ENCODE data around the gene IGFL1. TPM values are rescaled to one million over a fixed set of nuclear protein-coding genes. Genes with fewer than 3 reads are reported as not detected.

Gene IGFL1
- total RNA-seq (2014; rRNA removed; shearing (Covaris generic)) (not detected in 2 replicates), polyA plus RNA-seq (2016; fragmentation: Nextera tagmentation; extraction: Ambion mirVana) (not detected in 2 replicates)
- long read RNA-seq: 0 reads

DNA sequence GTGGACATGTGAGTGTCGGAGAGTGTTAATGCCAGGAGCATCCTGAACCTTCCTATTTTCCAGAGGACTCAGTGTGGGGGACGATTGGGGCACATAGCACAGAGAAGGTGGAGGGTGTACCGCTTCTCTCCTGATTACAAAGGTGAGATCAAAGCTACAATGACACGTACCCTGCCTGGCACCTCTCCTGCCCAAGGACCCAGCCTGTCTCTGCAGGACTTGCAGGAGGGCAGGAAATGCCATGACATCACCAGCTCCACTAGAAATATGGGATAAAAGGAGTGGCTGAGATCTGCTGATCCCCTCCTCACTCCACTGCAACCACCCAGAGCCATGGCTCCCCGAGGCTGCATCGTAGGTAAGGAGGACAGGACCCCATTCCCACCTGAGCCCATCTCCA is at the start of gene IGFL1:
IGFL1 (plus strand) TSS at position 301 of the 400 bp plus-strand sequence; CDS start at position 334, 33 bp downstream.
- DNase-seq (ENCODE audit: low spot score) (no peak), ATAC-seq (no peak)
- Histone ChIP-seq H3K9me2 (ENCODE audit: insufficient read depth) (no peaks in the 10 kb centered on the region), H3K4me3 (no peak within 1 kb of the TSS), H2AFZ (no peak within 1 kb of the TSS), H3K4me2 (no peak within 1 kb of the TSS), H3K36me3 (ENCODE audit: insufficient read depth) (no peaks in the 10 kb centered on the region), H3F3A (replicated peaks; ENCODE audit: low read depth) (no peaks in the 10 kb centered on the region), H3K27me3 (ENCODE audit: insufficient read depth) (no peaks in the 10 kb centered on the region), H3K79me2 (replicated peaks; ENCODE audit: insufficient read depth) (no peaks in the 10 kb centered on the region), H3K27ac (ENCODE audit: low read depth) (no peak within 1 kb of the TSS), H3K4me1 (ENCODE audit: insufficient read depth) (no peaks in the 10 kb centered on the region), H4K20me1 (replicated peaks; ENCODE audit: insufficient read depth) (no peaks in the 10 kb centered on the region)
- Mint-ChIP-seq H3K9me3 (no peaks in the 10 kb centered on the region), H3K36me3 (ENCODE audit: low read depth) (no peaks in the 10 kb centered on the region), H3K27me3 (ENCODE audit: insufficient read depth, low read depth, poor library complexity) (peaks cover 10% of the 10 kb centered on the region), H3K4me1 (no peaks in the 10 kb centered on the region), H3K4me3 (no peak within 1 kb of the TSS), H3K27ac (no peak within 1 kb of the TSS)
- no peak for TF ChIP-seq EZH2 (IDR thresholded peaks at IDR 0.05; ENCODE audit: low read depth, unreplicated experiment)
- no peak for TF ChIP-seq ZNF114 (CRISPR knock-in tag; IDR thresholded peaks at IDR 0.05)
- TF ChIP-seq, protein P1, sequence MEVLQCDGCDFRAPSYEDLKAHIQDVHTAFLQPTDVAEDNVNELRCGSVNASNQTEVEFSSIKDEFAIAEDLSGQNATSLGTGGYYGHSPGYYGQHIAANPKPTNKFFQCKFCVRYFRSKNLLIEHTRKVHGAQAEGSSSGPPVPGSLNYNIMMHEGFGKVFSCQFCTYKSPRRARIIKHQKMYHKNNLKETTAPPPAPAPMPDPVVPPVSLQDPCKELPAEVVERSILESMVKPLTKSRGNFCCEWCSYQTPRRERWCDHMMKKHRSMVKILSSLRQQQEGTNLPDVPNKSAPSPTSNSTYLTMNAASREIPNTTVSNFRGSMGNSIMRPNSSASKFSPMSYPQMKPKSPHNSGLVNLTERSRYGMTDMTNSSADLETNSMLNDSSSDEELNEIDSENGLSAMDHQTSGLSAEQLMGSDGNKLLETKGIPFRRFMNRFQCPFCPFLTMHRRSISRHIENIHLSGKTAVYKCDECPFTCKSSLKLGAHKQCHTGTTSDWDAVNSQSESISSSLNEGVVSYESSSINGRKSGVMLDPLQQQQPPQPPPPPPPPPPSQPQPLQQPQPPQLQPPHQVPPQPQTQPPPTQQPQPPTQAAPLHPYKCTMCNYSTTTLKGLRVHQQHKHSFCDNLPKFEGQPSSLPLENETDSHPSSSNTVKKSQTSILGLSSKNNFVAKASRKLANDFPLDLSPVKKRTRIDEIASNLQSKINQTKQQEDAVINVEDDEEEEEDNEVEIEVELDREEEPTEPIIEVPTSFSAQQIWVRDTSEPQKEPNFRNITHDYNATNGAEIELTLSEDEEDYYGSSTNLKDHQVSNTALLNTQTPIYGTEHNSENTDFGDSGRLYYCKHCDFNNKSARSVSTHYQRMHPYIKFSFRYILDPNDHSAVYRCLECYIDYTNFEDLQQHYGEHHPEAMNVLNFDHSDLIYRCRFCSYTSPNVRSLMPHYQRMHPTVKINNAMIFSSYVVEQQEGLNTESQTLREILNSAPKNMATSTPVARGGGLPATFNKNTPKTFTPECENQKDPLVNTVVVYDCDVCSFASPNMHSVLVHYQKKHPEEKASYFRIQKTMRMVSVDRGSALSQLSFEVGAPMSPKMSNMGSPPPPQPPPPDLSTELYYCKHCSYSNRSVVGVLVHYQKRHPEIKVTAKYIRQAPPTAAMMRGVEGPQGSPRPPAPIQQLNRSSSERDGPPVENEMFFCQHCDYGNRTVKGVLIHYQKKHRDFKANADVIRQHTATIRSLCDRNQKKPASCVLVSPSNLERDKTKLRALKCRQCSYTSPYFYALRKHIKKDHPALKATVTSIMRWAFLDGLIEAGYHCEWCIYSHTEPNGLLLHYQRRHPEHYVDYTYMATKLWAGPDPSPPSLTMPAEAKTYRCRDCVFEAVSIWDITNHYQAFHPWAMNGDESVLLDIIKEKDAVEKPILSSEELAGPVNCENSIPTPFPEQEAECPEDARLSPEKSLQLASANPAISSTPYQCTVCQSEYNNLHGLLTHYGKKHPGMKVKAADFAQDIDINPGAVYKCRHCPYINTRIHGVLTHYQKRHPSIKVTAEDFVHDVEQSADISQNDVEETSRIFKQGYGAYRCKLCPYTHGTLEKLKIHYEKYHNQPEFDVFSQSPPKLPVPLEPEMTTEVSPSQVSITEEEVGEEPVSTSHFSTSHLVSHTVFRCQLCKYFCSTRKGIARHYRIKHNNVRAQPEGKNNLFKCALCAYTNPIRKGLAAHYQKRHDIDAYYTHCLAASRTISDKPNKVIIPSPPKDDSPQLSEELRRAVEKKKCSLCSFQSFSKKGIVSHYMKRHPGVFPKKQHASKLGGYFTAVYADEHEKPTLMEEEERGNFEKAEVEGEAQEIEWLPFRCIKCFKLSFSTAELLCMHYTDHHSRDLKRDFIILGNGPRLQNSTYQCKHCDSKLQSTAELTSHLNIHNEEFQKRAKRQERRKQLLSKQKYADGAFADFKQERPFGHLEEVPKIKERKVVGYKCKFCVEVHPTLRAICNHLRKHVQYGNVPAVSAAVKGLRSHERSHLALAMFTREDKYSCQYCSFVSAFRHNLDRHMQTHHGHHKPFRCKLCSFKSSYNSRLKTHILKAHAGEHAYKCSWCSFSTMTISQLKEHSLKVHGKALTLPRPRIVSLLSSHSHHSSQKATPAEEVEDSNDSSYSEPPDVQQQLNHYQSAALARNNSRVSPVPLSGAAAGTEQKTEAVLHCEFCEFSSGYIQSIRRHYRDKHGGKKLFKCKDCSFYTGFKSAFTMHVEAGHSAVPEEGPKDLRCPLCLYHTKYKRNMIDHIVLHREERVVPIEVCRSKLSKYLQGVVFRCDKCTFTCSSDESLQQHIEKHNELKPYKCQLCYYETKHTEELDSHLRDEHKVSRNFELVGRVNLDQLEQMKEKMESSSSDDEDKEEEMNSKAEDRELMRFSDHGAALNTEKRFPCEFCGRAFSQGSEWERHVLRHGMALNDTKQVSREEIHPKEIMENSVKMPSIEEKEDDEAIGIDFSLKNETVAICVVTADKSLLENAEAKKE (CRISPR knock-in tag; IDR thresholded peaks at IDR 0.05): no peak
- TF ChIP-seq, protein P2, sequence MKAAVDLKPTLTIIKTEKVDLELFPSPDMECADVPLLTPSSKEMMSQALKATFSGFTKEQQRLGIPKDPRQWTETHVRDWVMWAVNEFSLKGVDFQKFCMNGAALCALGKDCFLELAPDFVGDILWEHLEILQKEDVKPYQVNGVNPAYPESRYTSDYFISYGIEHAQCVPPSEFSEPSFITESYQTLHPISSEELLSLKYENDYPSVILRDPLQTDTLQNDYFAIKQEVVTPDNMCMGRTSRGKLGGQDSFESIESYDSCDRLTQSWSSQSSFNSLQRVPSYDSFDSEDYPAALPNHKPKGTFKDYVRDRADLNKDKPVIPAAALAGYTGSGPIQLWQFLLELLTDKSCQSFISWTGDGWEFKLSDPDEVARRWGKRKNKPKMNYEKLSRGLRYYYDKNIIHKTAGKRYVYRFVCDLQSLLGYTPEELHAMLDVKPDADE (IDR thresholded peaks at IDR 0.05): no peak
- no peak for TF ChIP-seq JUNB (IDR thresholded peaks at IDR 0.05; ENCODE audit: unreplicated experiment)
- TF ChIP-seq STAT1 (IDR thresholded peaks at IDR 0.05; ENCODE audit: unreplicated experiment): no peak
- no peak for TF ChIP-seq NANOG (IDR thresholded peaks at IDR 0.05; ENCODE audit: borderline replicate concordance)
- TF ChIP-seq EZH2phosphoT487 (IDR thresholded peaks at IDR 0.05; ENCODE audit: unreplicated experiment): no peak
- TF ChIP-seq, protein P3, sequence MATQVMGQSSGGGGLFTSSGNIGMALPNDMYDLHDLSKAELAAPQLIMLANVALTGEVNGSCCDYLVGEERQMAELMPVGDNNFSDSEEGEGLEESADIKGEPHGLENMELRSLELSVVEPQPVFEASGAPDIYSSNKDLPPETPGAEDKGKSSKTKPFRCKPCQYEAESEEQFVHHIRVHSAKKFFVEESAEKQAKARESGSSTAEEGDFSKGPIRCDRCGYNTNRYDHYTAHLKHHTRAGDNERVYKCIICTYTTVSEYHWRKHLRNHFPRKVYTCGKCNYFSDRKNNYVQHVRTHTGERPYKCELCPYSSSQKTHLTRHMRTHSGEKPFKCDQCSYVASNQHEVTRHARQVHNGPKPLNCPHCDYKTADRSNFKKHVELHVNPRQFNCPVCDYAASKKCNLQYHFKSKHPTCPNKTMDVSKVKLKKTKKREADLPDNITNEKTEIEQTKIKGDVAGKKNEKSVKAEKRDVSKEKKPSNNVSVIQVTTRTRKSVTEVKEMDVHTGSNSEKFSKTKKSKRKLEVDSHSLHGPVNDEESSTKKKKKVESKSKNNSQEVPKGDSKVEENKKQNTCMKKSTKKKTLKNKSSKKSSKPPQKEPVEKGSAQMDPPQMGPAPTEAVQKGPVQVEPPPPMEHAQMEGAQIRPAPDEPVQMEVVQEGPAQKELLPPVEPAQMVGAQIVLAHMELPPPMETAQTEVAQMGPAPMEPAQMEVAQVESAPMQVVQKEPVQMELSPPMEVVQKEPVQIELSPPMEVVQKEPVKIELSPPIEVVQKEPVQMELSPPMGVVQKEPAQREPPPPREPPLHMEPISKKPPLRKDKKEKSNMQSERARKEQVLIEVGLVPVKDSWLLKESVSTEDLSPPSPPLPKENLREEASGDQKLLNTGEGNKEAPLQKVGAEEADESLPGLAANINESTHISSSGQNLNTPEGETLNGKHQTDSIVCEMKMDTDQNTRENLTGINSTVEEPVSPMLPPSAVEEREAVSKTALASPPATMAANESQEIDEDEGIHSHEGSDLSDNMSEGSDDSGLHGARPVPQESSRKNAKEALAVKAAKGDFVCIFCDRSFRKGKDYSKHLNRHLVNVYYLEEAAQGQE (IDR thresholded peaks at IDR 0.05; ENCODE audit: unreplicated experiment): no peak
- no peak for TF ChIP-seq CREB1 (CRISPR knock-in tag; IDR thresholded peaks at IDR 0.05; ENCODE audit: low read depth)
- TF ChIP-seq ZNF331 (CRISPR knock-in tag; IDR thresholded peaks at IDR 0.05; ENCODE audit: low read depth): no peak
- TF ChIP-seq POLR2AphosphoS5 (IDR thresholded peaks at IDR 0.05; ENCODE audit: low read depth): no peak
- TF ChIP-seq, protein P4, sequence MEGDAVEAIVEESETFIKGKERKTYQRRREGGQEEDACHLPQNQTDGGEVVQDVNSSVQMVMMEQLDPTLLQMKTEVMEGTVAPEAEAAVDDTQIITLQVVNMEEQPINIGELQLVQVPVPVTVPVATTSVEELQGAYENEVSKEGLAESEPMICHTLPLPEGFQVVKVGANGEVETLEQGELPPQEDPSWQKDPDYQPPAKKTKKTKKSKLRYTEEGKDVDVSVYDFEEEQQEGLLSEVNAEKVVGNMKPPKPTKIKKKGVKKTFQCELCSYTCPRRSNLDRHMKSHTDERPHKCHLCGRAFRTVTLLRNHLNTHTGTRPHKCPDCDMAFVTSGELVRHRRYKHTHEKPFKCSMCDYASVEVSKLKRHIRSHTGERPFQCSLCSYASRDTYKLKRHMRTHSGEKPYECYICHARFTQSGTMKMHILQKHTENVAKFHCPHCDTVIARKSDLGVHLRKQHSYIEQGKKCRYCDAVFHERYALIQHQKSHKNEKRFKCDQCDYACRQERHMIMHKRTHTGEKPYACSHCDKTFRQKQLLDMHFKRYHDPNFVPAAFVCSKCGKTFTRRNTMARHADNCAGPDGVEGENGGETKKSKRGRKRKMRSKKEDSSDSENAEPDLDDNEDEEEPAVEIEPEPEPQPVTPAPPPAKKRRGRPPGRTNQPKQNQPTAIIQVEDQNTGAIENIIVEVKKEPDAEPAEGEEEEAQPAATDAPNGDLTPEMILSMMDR (conservative IDR thresholded peaks at IDR 0.05; ENCODE audit: low read depth in 2 of 2): no peak
